H9 (cell line): ENCODE measurements around the gene ATG2A. TPM values are rescaled to one million over a fixed set of nuclear protein-coding genes. Genes with fewer than 3 reads are reported as not detected.

Experiments
- DNase-seq: peaks from one replicate; pipeline ENCODE4 v3.0.0-alpha.2; 2017
- H2AFZ ChIP-seq: one replicate; pipeline ENCODE4 v1.6.1; 2013; ENCODE audit warnings: mild to moderate bottlenecking, low read length, control low read depth, moderate library complexity
- H2AK5ac ChIP-seq: 2 replicates; pipeline ENCODE4 v1.6.1; 2013; ENCODE audit warnings: low read length, control low read depth, mixed read lengths; ENCODE audit not compliant: insufficient read length
- H2BK120ac ChIP-seq: one replicate; pipeline ENCODE4 v1.6.1; 2013; ENCODE audit warnings: low read depth, mild to moderate bottlenecking, low read length, control low read depth, inconsistent platforms; ENCODE audit not compliant: poor library complexity, severe bottlenecking
- H2BK12ac ChIP-seq: 2 replicates; pipeline ENCODE4 v1.6.1; 2013; ENCODE audit warnings: low read length, control low read depth, mixed read lengths, low read depth; ENCODE audit not compliant: insufficient read length
- H2BK15ac ChIP-seq: 2 replicates; pipeline ENCODE4 v1.6.1; 2013; ENCODE audit warnings: low read depth, low read length, control low read depth
- H2BK20ac ChIP-seq: one replicate; pipeline ENCODE4 v1.6.1; 2013; ENCODE audit warnings: low read depth, mild to moderate bottlenecking, low read length, control low read depth, inconsistent platforms; ENCODE audit not compliant: poor library complexity, severe bottlenecking
- H2BK5ac ChIP-seq: 2 replicates; pipeline ENCODE4 v1.6.1; 2013; ENCODE audit warnings: low read length, control low read depth, mixed read lengths; ENCODE audit not compliant: insufficient read length
- H3K14ac ChIP-seq: 2 replicates; pipeline ENCODE4 v1.6.1; 2013; ENCODE audit warnings: low read length, control low read depth; ENCODE audit not compliant: insufficient read depth
- H3K18ac ChIP-seq: 2 replicates; pipeline ENCODE4 v1.6.1; 2013; ENCODE audit warnings: low read depth, mild to moderate bottlenecking, mixed read lengths, low read length, control low read depth; ENCODE audit not compliant: insufficient read length
- H3K23ac ChIP-seq: 2 replicates; pipeline ENCODE4 v1.6.1; 2013; ENCODE audit warnings: low read length, control low read depth, mixed read lengths, low read depth; ENCODE audit not compliant: insufficient read length
- H3K23me2 ChIP-seq: 2 replicates; pipeline ENCODE4 v1.6.1; 2013; ENCODE audit warnings: low read depth, mild to moderate bottlenecking, mixed read lengths, low read length, control low read depth; ENCODE audit not compliant: insufficient read length, poor library complexity, severe bottlenecking
- H3K27ac ChIP-seq: 2 replicates; pipeline ENCODE4 v1.5.1; 2013; ENCODE audit warnings: low read length, control low read depth, mixed read lengths, low read depth; ENCODE audit not compliant: insufficient read length
- H3K27me3 ChIP-seq: 2 replicates; pipeline ENCODE4 v1.6.1; 2013; ENCODE audit warnings: low read length, control low read depth, inconsistent platforms; ENCODE audit not compliant: insufficient read depth
- H3K4ac ChIP-seq: 2 replicates; pipeline ENCODE4 v1.6.1; 2013; ENCODE audit warnings: low read depth, mild to moderate bottlenecking, control low read depth, inconsistent platforms, low read length, moderate library complexity
- H3K4me1 ChIP-seq: 2 replicates; pipeline ENCODE4 v1.6.1; 2013; ENCODE audit warnings: low read length, control low read depth, inconsistent platforms; ENCODE audit not compliant: insufficient read depth
- H3K4me2 ChIP-seq: 2 replicates; pipeline ENCODE4 v1.6.1; 2013; ENCODE audit warnings: low read length, control low read depth, mixed read lengths; ENCODE audit not compliant: insufficient read length, insufficient read depth
- H3K56ac ChIP-seq: 2 replicates; pipeline ENCODE4 v1.6.1; 2013; ENCODE audit warnings: low read depth, mild to moderate bottlenecking, mixed read lengths, low read length, control low read depth; ENCODE audit not compliant: insufficient read length
- H3K79me1 ChIP-seq: 2 replicates; pipeline ENCODE4 v1.6.1; 2013; ENCODE audit warnings: low read depth, mild to moderate bottlenecking, moderate library complexity, low read length, control low read depth, inconsistent platforms; ENCODE audit not compliant: insufficient read depth, poor library complexity, severe bottlenecking
- H3K79me2 ChIP-seq: 2 replicates; pipeline ENCODE4 v1.6.1; 2013; ENCODE audit warnings: low read length, control low read depth, inconsistent platforms; ENCODE audit not compliant: insufficient read depth
- H3K9ac ChIP-seq: 2 replicates; pipeline ENCODE4 v1.6.1; 2013; ENCODE audit warnings: low read length, control low read depth, mixed read lengths; ENCODE audit not compliant: insufficient read length; ENCODE audit errors: extremely low read depth
- H3K9me3 ChIP-seq: one replicate; pipeline ENCODE4 v1.6.1; 2013; ENCODE audit warnings: low read depth, low read length, inconsistent platforms; ENCODE audit not compliant: control insufficient read depth
- H3T11ph ChIP-seq: one replicate; pipeline ENCODE4 v1.6.1; 2013; ENCODE audit warnings: mild to moderate bottlenecking, low read length, control low read depth, inconsistent platforms
- H4K20me1 ChIP-seq: one replicate; pipeline ENCODE4 v1.6.1; 2013; ENCODE audit not compliant: control insufficient read depth, insufficient read length, insufficient read depth
- H4K5ac ChIP-seq: 2 replicates; pipeline ENCODE4 v1.6.1; 2013; ENCODE audit warnings: low read depth, mild to moderate bottlenecking, mixed read lengths, low read length, control low read depth; ENCODE audit not compliant: insufficient read length
- H4K8ac ChIP-seq: replicated peaks from 2 replicates; pipeline ENCODE4 v1.6.1; 2013; ENCODE audit warnings: low read length, control low read depth, mixed read lengths, low read depth; ENCODE audit not compliant: insufficient read length
- H4K91ac ChIP-seq: 2 replicates; pipeline ENCODE4 v1.6.1; 2013; ENCODE audit warnings: low read depth, mild to moderate bottlenecking, moderate library complexity, mixed read lengths, low read length, control low read depth; ENCODE audit not compliant: insufficient read length
- H3K27ac Mint-ChIP-seq, 3 experiments: 2 replicates in 2 of 3; 3 replicates in 1 of 3; pipeline ENCODE4 v1.8.0; 2020 to 2021; ENCODE audit warnings: mixed read lengths in 3 of 3, mild to moderate bottlenecking in 1 of 3, moderate library complexity in 1 of 3
- H3K27me3 Mint-ChIP-seq: 2 replicates; pipeline ENCODE4 v1.8.0; 2021; ENCODE audit warnings: low read depth, mild to moderate bottlenecking, moderate library complexity, mixed read lengths
- H3K36me3 Mint-ChIP-seq, 3 experiments: 2 replicates in 2 of 3; 3 replicates in 1 of 3; pipeline ENCODE4 v1.8.0; 2020 to 2021; ENCODE audit warnings: low read depth in 3 of 3, mixed read lengths in 3 of 3; ENCODE audit not compliant: insufficient read depth in 1 of 3
- H3K4me1 Mint-ChIP-seq, 2 experiments: 2 replicates each; pipeline ENCODE4 v1.8.0; 2020; ENCODE audit warnings: mixed read lengths in 2 of 2
- H3K4me3 Mint-ChIP-seq, 2 experiments: 2 replicates in 1 of 2; 3 replicates in 1 of 2; pipeline ENCODE4 v1.8.0; 2020 to 2021; ENCODE audit warnings: mild to moderate bottlenecking in 2 of 2, mixed read lengths in 2 of 2, moderate library complexity in 1 of 2
- H3K9me3 Mint-ChIP-seq, 2 experiments: 2 replicates in 1 of 2; 3 replicates in 1 of 2; pipeline ENCODE4 v1.8.0; 2020; ENCODE audit warnings: mild to moderate bottlenecking in 2 of 2, mixed read lengths in 2 of 2, moderate library complexity in 1 of 2
- CTCF ChIP-seq: fragments of 200-600 bp; sonication (generic); conservative IDR thresholded peaks from 3 replicates; pipeline ENCODE4 v1.8.0; 2021; ENCODE audit warnings: antibody characterized with exemption, mild to moderate bottlenecking
- WGBS: extraction: QIAGEN DNeasy Blood & Tissue Kit; methylation state at CpG from one replicate; pipeline ENCODE4 v1.1.7; 2013; ENCODE audit warnings: missing lambda C conversion rate, low lambda C conversion rate, mixed read lengths; ENCODE audit not compliant: insufficient read length; ENCODE audit errors: extremely low coverage; 5-methylcytosine and 5-hydroxymethylcytosine counted together
- total RNA-seq: library from RNA; stranded (reverse); gene quantifications from 2 replicates; pipeline ENCODE4 v1.2.1, GENCODE V29; 2021

ATG2A gene
- total RNA-seq, 1 experiment from 2014 or later: 21.3 TPM

- Histone ChIP-seq H3K23me2 (peaks cover 4% of the 10 kb centered on the region), H3K56ac (no peak overlapping the region), H3K27ac (no peak overlapping the region), H3K9ac (no peak overlapping the region), H4K8ac (no peak overlapping the region), H3K79me2 (no peaks in the 10 kb centered on the region), H2BK15ac (no peak overlapping the region), H3K9me3 (no peaks in the 10 kb centered on the region), H2AK5ac (no peak overlapping the region), H2BK120ac (no peak overlapping the region), H4K5ac (no peak overlapping the region), H2AFZ (no peak overlapping the region), H2BK5ac (no peak overlapping the region), H4K20me1 (no peaks in the 10 kb centered on the region), H3T11ph (no peak overlapping the region), H3K4me1 (no peaks in the 10 kb centered on the region; the same call in 1 of the 2 replicates), H3K18ac (no peak overlapping the region), H3K4ac (no peak overlapping the region), H4K91ac (no peak overlapping the region), H3K79me1 (no peaks in the 10 kb centered on the region), H2BK12ac (no peak overlapping the region), H3K23ac (no peak overlapping the region), H2BK20ac (no peak overlapping the region), H3K27me3 (no peaks in the 10 kb centered on the region), H3K4me2 (no peak overlapping the region), H3K14ac (no peak overlapping the region)
- peaks cover 0 to 2% (median 0%) of the 10 kb centered on the region in 3 experiments; a peak in 2 of 7 replicates for H3K36me3 Mint-ChIP-seq
- H3K9me3 Mint-ChIP-seq: no peaks in the 10 kb centered on the region; a peak in 1 of 5 replicates
- no peak for TF ChIP-seq CTCF
- no CpG with 5 or more reads among the region's 7 CpGs for WGBS
- DNase-seq: no peak
- H3K27ac Mint-ChIP-seq: peak overlapping the region in 1 of 3 experiments; percentile 89; a peak in 1 of 7 replicates
- peaks cover 12 to 26% of the 10 kb centered on the region in 2 experiments for H3K4me1 Mint-ChIP-seq
- no peak overlapping the region; a peak in 1 of 5 replicates for H3K4me3 Mint-ChIP-seq
- no peaks in the 10 kb centered on the region for H3K27me3 Mint-ChIP-seq
Measured at GRCh38 chr11:64890522-64890939, 26.5 kb downstream of the ATG2A start.
